ENCODE results near the gene DDIT3.
A peak's percentile ranks its signal among the peaks of the same experiment; 100 is the strongest.

The DDIT3 gene

DNA sequence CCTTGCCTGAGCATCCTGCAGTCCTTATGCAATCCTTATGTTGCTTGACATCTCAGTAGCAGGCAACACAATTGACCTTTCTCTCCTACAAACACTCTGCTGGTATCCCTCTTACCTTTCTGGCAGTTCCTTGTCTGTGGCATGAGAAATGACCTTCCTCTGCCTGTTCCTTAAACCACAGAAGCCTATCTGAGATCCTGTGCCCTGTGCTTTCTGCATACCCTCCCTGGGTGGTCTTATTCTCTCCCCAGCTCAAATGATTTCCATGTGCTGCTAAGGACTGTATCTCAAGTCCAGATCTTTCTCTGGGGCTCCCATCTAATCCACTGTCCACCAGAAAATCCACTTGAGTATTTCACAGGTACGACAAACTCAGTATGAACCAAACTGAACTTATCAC, 38.6 kb downstream of the DDIT3 start:
- peaks cover 59% of the 10 kb centered on the region for H3K4me1 ChIP-seq (ENCODE audit: control insufficient read depth, low read length)
- H3K4me2 ChIP-seq (ENCODE audit: low read length) = no peak overlapping the region
- no peak overlapping the region for H3K4me3 ChIP-seq (ENCODE audit: low read length)
- no peaks in the 10 kb centered on the region for H3K27me3 ChIP-seq (ENCODE audit: control insufficient read depth, low read length)
- H3F3A ChIP-seq (ENCODE audit: control insufficient read depth, insufficient read depth) = peaks cover 20% of the 10 kb centered on the region
- no peaks in the 10 kb centered on the region for H3K9me2 ChIP-seq (replicated peaks; ENCODE audit: control insufficient read depth, low read length)
- TF ChIP-seq, protein P1, sequence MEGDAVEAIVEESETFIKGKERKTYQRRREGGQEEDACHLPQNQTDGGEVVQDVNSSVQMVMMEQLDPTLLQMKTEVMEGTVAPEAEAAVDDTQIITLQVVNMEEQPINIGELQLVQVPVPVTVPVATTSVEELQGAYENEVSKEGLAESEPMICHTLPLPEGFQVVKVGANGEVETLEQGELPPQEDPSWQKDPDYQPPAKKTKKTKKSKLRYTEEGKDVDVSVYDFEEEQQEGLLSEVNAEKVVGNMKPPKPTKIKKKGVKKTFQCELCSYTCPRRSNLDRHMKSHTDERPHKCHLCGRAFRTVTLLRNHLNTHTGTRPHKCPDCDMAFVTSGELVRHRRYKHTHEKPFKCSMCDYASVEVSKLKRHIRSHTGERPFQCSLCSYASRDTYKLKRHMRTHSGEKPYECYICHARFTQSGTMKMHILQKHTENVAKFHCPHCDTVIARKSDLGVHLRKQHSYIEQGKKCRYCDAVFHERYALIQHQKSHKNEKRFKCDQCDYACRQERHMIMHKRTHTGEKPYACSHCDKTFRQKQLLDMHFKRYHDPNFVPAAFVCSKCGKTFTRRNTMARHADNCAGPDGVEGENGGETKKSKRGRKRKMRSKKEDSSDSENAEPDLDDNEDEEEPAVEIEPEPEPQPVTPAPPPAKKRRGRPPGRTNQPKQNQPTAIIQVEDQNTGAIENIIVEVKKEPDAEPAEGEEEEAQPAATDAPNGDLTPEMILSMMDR (IDR thresholded peaks at IDR 0.05; ENCODE audit: low read depth, low read length, poor library complexity, severe bottlenecking) = no peak
- no peak for TF ChIP-seq EZH2phosphoT487 (IDR thresholded peaks at IDR 0.05; ENCODE audit: borderline replicate concordance, low read length)
- H4K20me1 ChIP-seq (ENCODE audit: control insufficient read depth, insufficient read depth, low read depth, low read length) = no peaks in the 10 kb centered on the region
- peaks cover 5% of the 10 kb centered on the region for H3K36me3 ChIP-seq (ENCODE audit: control insufficient read depth, low read length)
- H3K27ac ChIP-seq (ENCODE audit: low read depth, low read length) = no peak overlapping the region
- H3K79me2 ChIP-seq (ENCODE audit: control insufficient read depth, low read length) = peaks cover 14% of the 10 kb centered on the region
- no peaks in the 10 kb centered on the region for H3K9me3 ChIP-seq (ENCODE audit: control insufficient read depth, insufficient read depth, low read length)

DNA sequence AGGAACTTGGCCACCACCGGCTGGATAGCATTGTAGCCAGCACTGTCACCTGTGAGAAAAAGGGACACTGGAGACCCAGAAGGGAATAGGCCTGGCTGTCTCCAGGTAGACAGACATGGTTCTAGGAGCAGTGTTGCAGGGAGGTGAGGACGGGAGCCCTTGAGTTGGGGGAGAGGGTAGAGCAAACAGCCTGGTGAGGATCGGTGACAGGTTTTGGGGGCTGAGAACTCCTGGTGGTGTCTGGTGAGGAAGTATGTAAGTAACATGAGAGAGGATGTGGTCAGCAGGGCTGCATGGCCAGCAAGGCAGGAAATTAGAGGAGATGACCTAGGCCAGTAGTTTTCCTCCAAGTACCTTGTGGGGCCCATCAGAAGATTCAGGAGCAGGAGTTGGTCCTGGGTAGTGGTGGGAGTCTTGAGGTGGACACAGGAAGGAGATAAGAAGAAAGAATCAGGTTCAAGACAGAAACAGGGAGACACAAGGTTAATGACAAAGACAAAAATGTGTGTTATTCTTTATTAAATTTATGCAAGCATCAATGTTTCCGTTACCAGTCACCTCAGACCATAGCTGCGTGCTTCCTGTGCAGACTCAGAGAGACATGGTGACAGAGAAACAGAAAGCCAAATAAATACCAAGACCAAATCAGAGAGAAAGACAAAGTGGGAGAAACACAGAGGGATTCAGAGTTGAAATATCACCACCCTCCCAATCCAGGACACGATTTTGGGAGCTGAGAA, 40.8 kb downstream of the DDIT3 start, which contains the start of gene ARHGAP9:
TSS of gene ARHGAP9 (minus strand) at position 491 of the 740 bp plus-strand sequence. CDS start at position 31, 460 bp downstream.
- Histone ChIP-seq H3K4me3 (ENCODE audit: low read length) (peak within 1 kb of the TSS; percentile 90), H3K36me3 (ENCODE audit: control insufficient read depth, low read length) (peaks cover 18% of the 10 kb centered on the region), H3K9me2 (replicated peaks; ENCODE audit: control insufficient read depth, low read length) (no peaks in the 10 kb centered on the region), H3F3A (ENCODE audit: control insufficient read depth, insufficient read depth) (peaks cover 18% of the 10 kb centered on the region), H4K20me1 (ENCODE audit: control insufficient read depth, insufficient read depth, low read depth, low read length) (no peaks in the 10 kb centered on the region), H3K4me1 (ENCODE audit: control insufficient read depth, low read length) (peaks cover 67% of the 10 kb centered on the region), H3K9me3 (ENCODE audit: control insufficient read depth, insufficient read depth, low read length) (no peaks in the 10 kb centered on the region), H3K27ac (ENCODE audit: low read depth, low read length) (peak within 1 kb of the TSS; percentile 97), H3K4me2 (ENCODE audit: low read length) (peak within 1 kb of the TSS; percentile 98), H3K27me3 (ENCODE audit: control insufficient read depth, low read length) (no peaks in the 10 kb centered on the region), H3K79me2 (ENCODE audit: control insufficient read depth, low read length) (peaks cover 24% of the 10 kb centered on the region)
- TF ChIP-seq EZH2phosphoT487 (IDR thresholded peaks at IDR 0.05; ENCODE audit: borderline replicate concordance, low read length) = no peak
- TF ChIP-seq, protein P1 (IDR thresholded peaks at IDR 0.05; ENCODE audit: low read depth, low read length, poor library complexity, severe bottlenecking) = peak; percentile 0

DNA sequence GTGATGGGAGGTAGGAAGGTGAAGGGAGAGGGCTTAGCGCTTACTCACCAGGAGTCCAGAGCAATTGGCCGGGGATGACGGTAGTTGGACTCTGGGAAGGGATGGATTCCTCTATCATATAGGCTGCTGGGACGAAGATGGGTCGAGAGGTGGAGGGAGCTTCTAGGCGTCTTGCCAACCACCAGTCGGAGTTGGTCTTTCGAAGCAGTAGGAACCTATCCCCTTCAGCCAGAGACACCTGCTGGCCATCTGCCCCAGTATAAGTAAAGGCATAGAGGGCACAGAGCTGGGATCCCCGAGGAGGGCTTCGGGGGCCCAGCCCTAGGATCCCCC, 41.3 kb downstream of the DDIT3 start:
- peak overlapping the region; percentile 90 for H3K4me3 ChIP-seq (ENCODE audit: low read length)
- no peaks in the 10 kb centered on the region for H4K20me1 ChIP-seq (ENCODE audit: control insufficient read depth, insufficient read depth, low read depth, low read length)
- peak overlapping the region; percentile 97 for H3K27ac ChIP-seq (ENCODE audit: low read depth, low read length)
- H3K79me2 ChIP-seq (ENCODE audit: control insufficient read depth, low read length) = peaks cover 24% of the 10 kb centered on the region
- H3K4me1 ChIP-seq (ENCODE audit: control insufficient read depth, low read length) = peaks cover 67% of the 10 kb centered on the region
- peak overlapping the region; percentile 98 for H3K4me2 ChIP-seq (ENCODE audit: low read length)
- H3K36me3 ChIP-seq (ENCODE audit: control insufficient read depth, low read length) = peaks cover 23% of the 10 kb centered on the region
- H3F3A ChIP-seq (ENCODE audit: control insufficient read depth, insufficient read depth) = peaks cover 18% of the 10 kb centered on the region
- H3K9me3 ChIP-seq (ENCODE audit: control insufficient read depth, insufficient read depth, low read length) = no peaks in the 10 kb centered on the region
- no peaks in the 10 kb centered on the region for H3K27me3 ChIP-seq (ENCODE audit: control insufficient read depth, low read length)
- TF ChIP-seq, protein P1 (IDR thresholded peaks at IDR 0.05; ENCODE audit: low read depth, low read length, poor library complexity, severe bottlenecking) = peak; percentile 30
- no peak for TF ChIP-seq EZH2phosphoT487 (IDR thresholded peaks at IDR 0.05; ENCODE audit: borderline replicate concordance, low read length)
- H3K9me2 ChIP-seq (replicated peaks; ENCODE audit: control insufficient read depth, low read length) = no peaks in the 10 kb centered on the region

Measured in DOHH2 (cell line).